IPS-18c (cell line): ENCODE measurements around the gene NT5DC2.

Experiments used
- H3K4me3 ChIP-seq: 2 replicates; pipeline ENCODE4 v1.7.0; 2013; ENCODE audit warnings: low read depth, mild to moderate bottlenecking, low read length, moderate library complexity; ENCODE audit not compliant: insufficient read depth
- H3K9me3 ChIP-seq: one replicate; pipeline ENCODE4 v1.6.1; 2013; ENCODE audit warnings: mild to moderate bottlenecking, low read length, moderate library complexity; ENCODE audit not compliant: control insufficient read depth, insufficient read depth

The NT5DC2 gene

GRCh38 chr3:52487050-52487787, 46.4 kb downstream of the NT5DC2 start:
- H3K4me3 ChIP-seq, result no peak overlapping the region
- H3K9me3 ChIP-seq, result no peaks in the 10 kb centered on the region

GRCh38 chr3:52484680-52485461, 48.8 kb downstream of the NT5DC2 start:
- no peak overlapping the region for H3K4me3 ChIP-seq
- H3K9me3 ChIP-seq, result no peaks in the 10 kb centered on the region

DNA sequence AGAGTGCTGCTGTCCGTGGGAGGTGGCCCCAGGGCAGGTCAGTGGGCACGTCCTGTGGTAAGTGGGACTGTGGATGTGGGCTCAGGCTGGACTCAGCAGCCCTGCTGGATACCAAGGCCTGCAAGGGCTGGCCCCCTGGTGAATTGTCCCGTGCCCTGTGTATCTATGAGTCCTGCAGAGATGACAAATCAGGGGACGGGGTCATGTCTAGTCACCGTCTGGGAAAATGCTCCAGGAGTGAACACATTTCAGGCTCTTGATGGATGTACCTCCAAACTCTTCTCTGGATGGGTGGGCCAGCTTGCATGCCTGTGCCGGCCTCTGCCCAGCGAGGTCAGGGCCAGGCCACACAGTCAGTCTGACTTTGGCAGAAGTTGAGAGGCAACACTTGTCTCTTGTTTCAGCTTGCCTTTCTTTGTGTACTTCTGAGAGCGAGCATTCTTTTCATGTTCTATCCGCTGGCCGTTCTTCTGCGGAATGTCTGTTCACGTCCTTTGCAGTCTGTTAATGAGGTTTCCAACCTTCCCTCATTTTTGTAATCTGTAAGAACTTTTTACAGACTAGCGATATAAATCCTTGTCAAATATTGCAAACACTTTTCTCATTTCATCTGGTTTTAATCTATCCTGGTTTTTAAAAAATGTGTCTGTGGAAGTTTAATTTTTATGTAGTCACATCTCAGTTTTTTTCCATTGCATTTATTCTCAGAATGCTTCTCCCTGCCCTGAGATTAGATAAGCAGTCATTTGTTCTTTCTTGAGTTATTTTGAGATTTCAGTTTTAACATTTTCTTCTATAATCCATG, 49.9 kb downstream of the NT5DC2 start:
- Histone ChIP-seq H3K9me3 (no peaks in the 10 kb centered on the region), H3K4me3 (no peak overlapping the region)

GRCh38 chr3:52483081-52483480, 50.6 kb downstream of the NT5DC2 start:
- Histone ChIP-seq H3K4me3 (no peak overlapping the region), H3K9me3 (no peaks in the 10 kb centered on the region)

DNA sequence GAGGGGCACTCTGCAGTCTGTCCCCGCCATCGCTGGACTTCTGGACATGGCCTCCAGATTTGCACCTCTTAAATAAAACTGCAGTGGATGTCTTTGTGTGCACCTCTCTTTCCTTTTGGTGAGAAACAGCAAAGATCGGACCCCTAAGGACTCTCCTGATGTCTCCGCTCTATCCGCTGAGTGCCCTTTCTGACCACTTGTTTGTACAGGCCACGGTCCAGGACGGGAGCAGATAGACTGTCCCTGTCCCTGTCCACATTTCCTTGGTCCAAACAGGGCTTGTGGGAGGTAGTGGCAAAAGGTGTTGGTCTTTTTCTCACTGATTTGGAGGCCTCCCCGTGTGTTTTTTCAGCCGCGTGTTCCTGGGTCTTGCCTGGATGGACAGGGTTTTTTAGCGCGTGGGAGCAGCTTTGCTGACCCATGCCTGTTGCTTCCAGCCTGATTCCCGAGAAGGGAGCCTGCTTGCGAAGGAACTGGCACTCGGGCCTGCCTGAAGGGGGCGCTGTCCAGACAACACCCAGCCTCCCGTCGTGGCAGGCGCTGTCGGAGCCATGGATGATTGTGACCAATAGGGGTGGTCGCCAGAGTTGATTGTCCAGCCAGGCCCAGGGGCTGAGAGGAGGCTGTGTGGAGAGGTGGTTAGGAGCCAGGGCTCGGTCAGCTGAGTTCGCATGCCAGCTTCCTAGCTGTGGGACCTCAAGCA, 51.7 kb downstream of the NT5DC2 start:
- no peaks in the 10 kb centered on the region for H3K9me3 ChIP-seq
- H3K4me3 ChIP-seq, result no peak overlapping the region

- H3K4me3 ChIP-seq, result no peak overlapping the region
- no peaks in the 10 kb centered on the region for H3K9me3 ChIP-seq
Observed at GRCh38 chr3:52480768-52481715, 52.6 kb downstream of the NT5DC2 start.

- Histone ChIP-seq H3K4me3 (no peak overlapping the region), H3K9me3 (no peaks in the 10 kb centered on the region)
Observed at GRCh38 chr3:52479877-52480575, 53.6 kb downstream of the NT5DC2 start.

- Histone ChIP-seq H3K4me3 (no peak overlapping the region), H3K9me3 (no peaks in the 10 kb centered on the region)
Observed at GRCh38 chr3:52479037-52479876, 54.4 kb downstream of the NT5DC2 start.

GRCh38 chr3:52477796-52478095, 55.9 kb downstream of the NT5DC2 start:
- H3K9me3 ChIP-seq, result no peaks in the 10 kb centered on the region
- H3K4me3 ChIP-seq, result no peak overlapping the region

- Histone ChIP-seq H3K4me3 (no peak overlapping the region), H3K9me3 (no peaks in the 10 kb centered on the region)
Observed at GRCh38 chr3:52477076-52477795, 56.4 kb downstream of the NT5DC2 start.
